ENCODE measurements around the gene SLC22A23.

SLC22A23 gene

DNA sequence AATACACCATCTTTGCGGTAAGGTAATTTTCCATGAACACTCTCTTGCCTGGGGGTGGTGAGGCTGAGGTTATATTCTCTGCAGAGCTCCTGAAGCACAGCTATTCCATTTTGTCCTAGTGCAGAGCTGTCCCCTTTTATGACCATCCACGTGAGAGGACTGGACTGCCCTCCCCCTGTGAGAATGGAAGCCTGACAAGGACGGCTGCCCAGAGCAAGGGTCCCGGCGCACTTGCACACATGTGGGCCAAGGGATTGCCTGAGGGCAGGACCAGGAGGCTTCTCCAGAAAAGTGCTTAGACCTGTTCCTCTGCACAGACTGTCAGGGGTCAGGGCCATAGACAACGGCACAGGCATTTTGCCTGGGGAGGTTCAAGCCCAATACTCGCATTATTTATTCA lies 48.2 kb downstream of the SLC22A23 start:
- H3K4me3 ChIP-seq (ENCODE audit: low read length) = no peak overlapping the region
- DNase-seq (ENCODE audit: low read depth) = no peak
- TF ChIP-seq, protein P1, sequence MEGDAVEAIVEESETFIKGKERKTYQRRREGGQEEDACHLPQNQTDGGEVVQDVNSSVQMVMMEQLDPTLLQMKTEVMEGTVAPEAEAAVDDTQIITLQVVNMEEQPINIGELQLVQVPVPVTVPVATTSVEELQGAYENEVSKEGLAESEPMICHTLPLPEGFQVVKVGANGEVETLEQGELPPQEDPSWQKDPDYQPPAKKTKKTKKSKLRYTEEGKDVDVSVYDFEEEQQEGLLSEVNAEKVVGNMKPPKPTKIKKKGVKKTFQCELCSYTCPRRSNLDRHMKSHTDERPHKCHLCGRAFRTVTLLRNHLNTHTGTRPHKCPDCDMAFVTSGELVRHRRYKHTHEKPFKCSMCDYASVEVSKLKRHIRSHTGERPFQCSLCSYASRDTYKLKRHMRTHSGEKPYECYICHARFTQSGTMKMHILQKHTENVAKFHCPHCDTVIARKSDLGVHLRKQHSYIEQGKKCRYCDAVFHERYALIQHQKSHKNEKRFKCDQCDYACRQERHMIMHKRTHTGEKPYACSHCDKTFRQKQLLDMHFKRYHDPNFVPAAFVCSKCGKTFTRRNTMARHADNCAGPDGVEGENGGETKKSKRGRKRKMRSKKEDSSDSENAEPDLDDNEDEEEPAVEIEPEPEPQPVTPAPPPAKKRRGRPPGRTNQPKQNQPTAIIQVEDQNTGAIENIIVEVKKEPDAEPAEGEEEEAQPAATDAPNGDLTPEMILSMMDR (conservative IDR thresholded peaks at IDR 0.05; ENCODE audit: low read depth, low read length) = no peak

DNA sequence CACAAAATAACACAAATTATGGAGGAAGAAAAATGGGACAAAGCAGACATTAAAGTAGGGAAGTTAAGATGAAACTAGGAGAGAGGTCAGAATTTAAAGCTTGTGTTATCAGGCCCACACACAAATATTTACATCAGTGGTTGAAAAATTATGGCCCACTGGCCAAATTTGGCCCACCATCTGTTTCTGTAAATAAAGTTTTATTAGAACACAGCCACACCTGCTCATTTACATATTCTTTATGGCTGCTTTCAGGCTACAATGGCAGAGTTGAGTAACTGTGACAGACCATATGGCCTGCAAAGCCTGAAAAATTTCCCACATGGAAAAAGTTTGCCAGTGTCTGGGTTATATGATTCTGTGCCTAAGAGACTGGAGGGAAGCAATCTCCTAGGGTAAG lies 49.0 kb downstream of the SLC22A23 start:
- no peak for DNase-seq (ENCODE audit: low read depth)
- H3K4me3 ChIP-seq (ENCODE audit: low read length) = no peak overlapping the region
- TF ChIP-seq, protein P1 (conservative IDR thresholded peaks at IDR 0.05; ENCODE audit: low read depth, low read length) = no peak

DNA sequence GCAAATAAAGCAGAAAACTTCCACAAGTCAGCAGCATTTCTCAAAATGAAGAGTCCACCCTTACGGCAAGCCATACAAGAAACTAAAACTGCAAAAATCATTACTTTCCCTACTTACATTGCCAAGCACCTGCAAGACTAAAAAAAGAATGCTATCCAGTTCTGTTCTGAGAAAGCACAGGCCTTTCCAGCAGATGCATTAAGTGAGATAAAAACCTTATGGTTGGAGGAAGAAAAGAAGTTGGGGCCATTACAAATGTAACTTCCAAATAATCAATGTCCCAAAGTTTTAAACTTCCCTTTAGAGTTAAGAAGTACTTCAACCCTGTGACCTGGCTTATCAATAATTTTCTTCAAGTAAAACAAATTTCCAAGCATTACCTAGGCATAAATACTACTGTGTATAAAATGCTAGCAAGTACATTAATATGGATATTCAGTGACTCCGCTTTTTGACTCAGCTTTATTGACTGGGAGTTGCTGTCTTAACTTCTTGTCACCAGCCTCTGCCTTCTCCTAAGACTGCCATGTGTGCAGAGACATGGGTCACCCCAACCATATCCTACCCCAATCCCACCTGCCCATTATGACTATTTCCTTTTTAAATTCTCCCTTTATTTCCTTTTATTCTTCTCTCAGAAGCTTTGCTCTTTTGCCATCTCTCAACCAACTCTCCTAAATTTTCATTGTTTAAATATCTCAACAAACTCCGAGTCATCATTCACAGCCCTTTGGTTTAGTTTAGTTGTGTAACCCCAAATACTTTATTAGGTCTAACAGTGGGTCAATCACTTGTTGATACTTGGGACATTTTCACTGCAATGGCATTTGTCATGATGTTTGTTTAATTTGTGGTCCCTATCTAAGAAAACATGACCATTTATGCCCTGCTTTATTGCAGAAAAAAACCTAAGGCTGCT lies 49.7 kb downstream of the SLC22A23 start:
- DNase-seq (ENCODE audit: low read depth) = no peak
- TF ChIP-seq, protein P1 (conservative IDR thresholded peaks at IDR 0.05; ENCODE audit: low read depth, low read length) = no peak
- no peak overlapping the region for H3K4me3 ChIP-seq (ENCODE audit: low read length)

DNA sequence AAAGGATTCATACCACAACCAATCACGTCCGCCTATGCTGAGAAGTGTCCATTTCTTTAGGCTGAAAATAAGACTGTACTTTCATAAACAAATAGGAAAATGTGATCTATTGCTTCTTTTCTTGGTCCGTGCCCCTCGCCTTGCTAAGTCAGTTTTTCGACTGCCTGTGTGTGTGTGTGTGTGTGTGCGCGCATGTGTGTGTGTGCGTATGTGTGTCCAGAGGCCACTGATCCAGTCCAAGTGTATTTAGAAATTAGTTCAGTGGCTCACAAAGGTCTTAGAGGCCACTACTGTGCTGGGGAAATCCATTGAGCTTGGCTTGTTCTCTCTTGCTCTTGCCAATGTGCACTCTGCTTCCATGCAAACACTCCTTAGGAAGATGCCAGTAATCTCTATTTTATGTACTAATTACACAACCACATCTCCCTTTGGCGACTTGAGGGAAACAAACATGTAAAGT lies 50.5 kb downstream of the SLC22A23 start:
- DNase-seq (ENCODE audit: low read depth) = no peak
- TF ChIP-seq, protein P1 (conservative IDR thresholded peaks at IDR 0.05; ENCODE audit: low read depth, low read length) = no peak
- no peak overlapping the region for H3K4me3 ChIP-seq (ENCODE audit: low read length)

DNA sequence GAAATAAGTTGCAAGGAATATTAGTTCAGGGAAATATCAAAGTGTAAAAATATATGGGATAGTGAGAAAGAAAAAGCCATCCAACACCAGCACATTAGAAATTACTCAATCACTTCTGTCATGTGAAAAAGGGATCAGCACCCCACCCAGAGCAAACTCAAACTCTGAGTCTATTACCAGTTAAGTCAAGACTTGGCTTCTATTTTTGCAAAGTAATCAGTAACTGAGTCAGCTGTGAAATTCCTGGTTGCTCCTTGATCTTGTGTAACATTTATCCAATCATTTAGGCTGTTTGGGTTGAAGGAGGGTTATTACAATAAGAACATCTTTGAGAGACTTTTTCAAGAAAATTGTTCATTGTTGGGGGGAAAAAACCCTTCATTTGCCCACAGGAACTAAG lies 51.2 kb downstream of the SLC22A23 start:
- H3K4me3 ChIP-seq (ENCODE audit: low read length) = no peak overlapping the region
- TF ChIP-seq, protein P1 (conservative IDR thresholded peaks at IDR 0.05; ENCODE audit: low read depth, low read length) = no peak
- DNase-seq (ENCODE audit: low read depth) = no peak

DNA sequence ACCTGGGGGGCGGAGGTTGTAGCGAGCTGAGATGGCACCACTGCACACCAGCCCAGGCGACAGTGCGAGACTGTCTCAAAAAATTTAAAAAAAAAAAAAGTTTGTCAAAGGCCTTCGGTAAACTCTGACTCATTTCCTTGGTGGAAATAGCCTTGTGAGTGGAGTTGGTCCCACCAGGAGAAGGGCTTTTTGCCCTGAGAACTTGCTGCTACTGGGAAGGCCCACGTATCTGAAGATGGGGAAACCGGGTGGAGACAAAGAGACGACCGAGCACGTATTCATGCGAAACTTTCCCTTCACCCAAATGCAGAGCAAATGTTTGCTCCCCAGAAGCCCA lies 51.7 kb downstream of the SLC22A23 start:
- no peak overlapping the region for H3K4me3 ChIP-seq (ENCODE audit: low read length)
- TF ChIP-seq, protein P1 (conservative IDR thresholded peaks at IDR 0.05; ENCODE audit: low read depth, low read length) = no peak
- no peak for DNase-seq (ENCODE audit: low read depth)

Data from retinal pigment epithelial cell (primary cell).